ENCODE data around the gene STPG3. TPM values are rescaled to one million over a fixed set of nuclear protein-coding genes. Genes with fewer than 3 reads are reported as not detected.

The STPG3 gene
- total and polyA plus RNA-seq, 9 of the 15 experiments (the other 6 are each of a cell fraction or from before 2014, with no cell fraction given): not detected

DNA sequence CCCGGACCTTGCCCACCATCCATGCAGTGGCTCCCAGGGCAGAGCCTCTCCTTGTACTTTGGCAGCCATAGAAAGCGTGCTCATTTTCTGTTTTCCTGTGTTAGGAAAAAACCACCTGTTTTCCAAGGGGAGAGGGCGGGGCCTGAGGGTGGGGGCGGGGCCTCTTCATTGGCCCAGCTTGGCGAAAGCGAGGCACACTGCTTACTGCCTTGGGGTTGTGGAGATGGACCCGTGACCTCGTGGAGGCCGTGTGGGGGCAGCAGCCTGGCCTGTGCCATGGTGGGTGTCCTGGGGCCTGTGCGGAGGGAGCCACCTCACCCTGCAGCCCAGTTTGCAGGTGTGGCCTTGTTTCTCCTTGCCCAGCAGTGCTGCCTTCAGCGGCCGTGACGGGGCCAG lies 22.0 kb downstream of the STPG3 start:
- DNase-seq (ENCODE audit: extremely low read depth in 1 of 4, low spot score in 3 of 4) (peak in 1 of 4 experiments; percentile 37), FAIRE-seq (no peak), ATAC-seq (no peak)
- TF ChIP-seq, protein P1, sequence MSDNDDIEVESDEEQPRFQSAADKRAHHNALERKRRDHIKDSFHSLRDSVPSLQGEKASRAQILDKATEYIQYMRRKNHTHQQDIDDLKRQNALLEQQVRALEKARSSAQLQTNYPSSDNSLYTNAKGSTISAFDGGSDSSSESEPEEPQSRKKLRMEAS (CRISPR knock-in tag; IDR thresholded peaks at IDR 0.05): 0 out of 2 replicates have a peak, but pooled peaks have one; percentile 12
- TF ChIP-seq SMARCB1 (IDR thresholded peaks at IDR 0.05; ENCODE audit: insufficient read length, low read depth): no peak
- TF ChIP-seq ZNF764 (CRISPR knock-in tag; IDR thresholded peaks at IDR 0.05; ENCODE audit: low read depth): no peak
- TF ChIP-seq KLF13 (tag; IDR thresholded peaks at IDR 0.05; ENCODE audit: borderline replicate concordance, low read depth): no peak
- TF ChIP-seq, protein P2, sequence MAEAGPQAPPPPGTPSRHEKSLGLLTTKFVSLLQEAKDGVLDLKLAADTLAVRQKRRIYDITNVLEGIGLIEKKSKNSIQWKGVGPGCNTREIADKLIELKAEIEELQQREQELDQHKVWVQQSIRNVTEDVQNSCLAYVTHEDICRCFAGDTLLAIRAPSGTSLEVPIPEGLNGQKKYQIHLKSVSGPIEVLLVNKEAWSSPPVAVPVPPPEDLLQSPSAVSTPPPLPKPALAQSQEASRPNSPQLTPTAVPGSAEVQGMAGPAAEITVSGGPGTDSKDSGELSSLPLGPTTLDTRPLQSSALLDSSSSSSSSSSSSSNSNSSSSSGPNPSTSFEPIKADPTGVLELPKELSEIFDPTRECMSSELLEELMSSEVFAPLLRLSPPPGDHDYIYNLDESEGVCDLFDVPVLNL (CRISPR knock-in tag; IDR thresholded peaks at IDR 0.05; ENCODE audit: low read depth): no peak
- Histone ChIP-seq H3K27me3 (ENCODE audit: control insufficient read depth in 2 of 2, insufficient read depth in 2 of 2, low read length in 2 of 2) (no peaks in the 10 kb centered on the region), H4K20me1 (replicated peaks; ENCODE audit: control insufficient read depth, insufficient read depth, low read length) (no peaks in the 10 kb centered on the region), H3K27ac (ENCODE audit: extremely low read depth, low read depth, low read length) (no peak overlapping the region), H3K36me3 (ENCODE audit: control insufficient read depth, insufficient read depth, low read length) (peaks cover 53% of the 10 kb centered on the region), H3K9me1 (ENCODE audit: control insufficient read depth, insufficient read depth, low read length) (no peaks in the 10 kb centered on the region), H2AFZ (ENCODE audit: low read depth, low read length) (no peak overlapping the region), H3K9ac (ENCODE audit: insufficient read depth in 1 of 2, low read depth in 2 of 2, low read length in 2 of 2) (peak overlapping the region in 1 of 2 experiments; percentile 65; a peak in 1 of 4 replicates), H3K4me2 (ENCODE audit: insufficient read depth, low read length) (no peak overlapping the region), H3K9me3 (replicated peaks; ENCODE audit: control insufficient read depth, insufficient read depth, low read depth, low read length) (no peaks in the 10 kb centered on the region), H3K79me2 (ENCODE audit: control insufficient read depth, insufficient read depth, low read length) (peaks cover 16% of the 10 kb centered on the region), H3K4me1 (replicated peaks in 1 of 2; ENCODE audit: control insufficient read depth in 2 of 2, insufficient read depth in 2 of 2, low read length in 2 of 2) (peaks cover 33 to 86% of the 10 kb centered on the region in 2 experiments), H3K4me3 (no peak overlapping the region)
- WGBS (ENCODE audit: insufficient coverage, low coverage, missing lambda C conversion rate): 59% methylated on average over 9 of the region's 13 CpGs
- intact Hi-C loops (cut with micrococcal nuclease) (no loop called here), in situ Hi-C loops (cut with MboI) (no loop called here)
- POLR2A ChIA-PET: interaction anchor here (0.7 to 1.3 kb wide), 6 partner anchors 9 to 387 kb away, joined by 3 to 6 read pairs (median 3); partner anchors contain the start of gene TRAF2
- TSS peak; percentile 5 for BruUV-seq (replicated peaks)
- CTCF ChIA-PET (ENCODE audit: low intra/inter-chr PET ratio): no interaction called here
